Smooth muscle cell (in vitro differentiated cells): ENCODE data around the gene MPP7. TPM values are rescaled to one million over a fixed set of nuclear protein-coding genes. Genes with fewer than 3 reads are reported as not detected.
A peak's percentile ranks its signal among the peaks of the same experiment; 100 is the strongest.

Experiments
- DNase-seq: peaks from one replicate; lab custom pipeline; 2025; ENCODE audit not compliant: unreplicated experiment; lab: John Stamatoyannopoulos, UW
- H2AFZ ChIP-seq: fragments of 200-600 bp; sonication (generic); 2 replicates; pipeline ENCODE4 v1.6.0; 2016; ENCODE audit warnings: antibody characterized with exemption, low read depth, mild to moderate bottlenecking
- H3F3A ChIP-seq: fragments of 200-600 bp; sonication (generic); 2 replicates; pipeline ENCODE4 v1.6.0; 2017; ENCODE audit warnings: antibody characterized with exemption, low read depth
- H3K27ac ChIP-seq: fragments of 200-600 bp; sonication (generic); 2 replicates; pipeline ENCODE4 v1.5.1; 2016; ENCODE audit warnings: low read depth, mild to moderate bottlenecking
- H3K27me3 ChIP-seq: fragments of 200-600 bp; sonication (generic); 2 replicates; pipeline ENCODE4 v1.6.1; 2016; ENCODE audit warnings: low read depth, mild to moderate bottlenecking
- H3K36me3 ChIP-seq: fragments of 200-600 bp; sonication (generic); 2 replicates; pipeline ENCODE4 v1.5.1; 2016; ENCODE audit warnings: low read depth
- H3K4me1 ChIP-seq: fragments of 200-600 bp; sonication (generic); 2 replicates; pipeline ENCODE4 v1.5.1; 2016; ENCODE audit warnings: low read depth
- H3K4me2 ChIP-seq: fragments of 200-600 bp; sonication (generic); 2 replicates; pipeline ENCODE4 v1.6.0; 2016; ENCODE audit warnings: mild to moderate bottlenecking
- H3K4me3 ChIP-seq: fragments of 200-600 bp; sonication (generic); 2 replicates; pipeline ENCODE4 v1.5.1; 2016; ENCODE audit warnings: mild to moderate bottlenecking
- H3K79me2 ChIP-seq: fragments of 200-600 bp; sonication (generic); 2 replicates; pipeline ENCODE4 v1.6.0; 2016; ENCODE audit warnings: low read depth, mild to moderate bottlenecking
- H3K9ac ChIP-seq: fragments of 200-600 bp; sonication (generic); 2 replicates; pipeline ENCODE4 v1.6.0; 2016; ENCODE audit warnings: low read depth
- H3K9me3 ChIP-seq: fragments of 200-600 bp; sonication (generic); replicated peaks from 2 replicates; pipeline ENCODE4 v1.5.1; 2016; ENCODE audit warnings: low read depth
- H4K20me1 ChIP-seq: fragments of 200-600 bp; sonication (generic); 2 replicates; pipeline ENCODE4 v1.6.0; 2016; ENCODE audit warnings: low read depth
- WGBS: methylation state at CpG from one replicate; pipeline ENCODE4 v1.1.7; 2016; ENCODE audit warnings: low lambda C conversion rate; 5-methylcytosine and 5-hydroxymethylcytosine counted together
- polyA plus RNA-seq: library from polyadenylated mRNA; unstranded; fragments of >200 nt; fragmentation: Nextera tagmentation; extraction: Ambion mirVana; gene quantifications from 2 replicates; pipeline ENCODE4 v1.2.1, GENCODE V29; 2016
- total RNA-seq: library from RNA; depleted of rRNA; stranded (reverse); fragments of >200 nt; gene quantifications from 2 replicates; pipeline ENCODE4 v1.2.3, GENCODE V29; 2014
- TF ChIP-seq, protein P1 (sequence below): fragments of 200-600 bp; sonication (generic); IDR thresholded peaks from 2 replicates; pipeline ENCODE4 v1.5.1; 2017; ENCODE audit warnings: borderline replicate concordance, mild to moderate bottlenecking, antibody characterized with exemption; ENCODE audit not compliant: insufficient read depth, poor library complexity, severe bottlenecking

Gene MPP7
- total RNA-seq (3.4 TPM in 2 replicates), polyA plus RNA-seq (0.80 and 3.6 TPM in 2 replicates)

DNA sequence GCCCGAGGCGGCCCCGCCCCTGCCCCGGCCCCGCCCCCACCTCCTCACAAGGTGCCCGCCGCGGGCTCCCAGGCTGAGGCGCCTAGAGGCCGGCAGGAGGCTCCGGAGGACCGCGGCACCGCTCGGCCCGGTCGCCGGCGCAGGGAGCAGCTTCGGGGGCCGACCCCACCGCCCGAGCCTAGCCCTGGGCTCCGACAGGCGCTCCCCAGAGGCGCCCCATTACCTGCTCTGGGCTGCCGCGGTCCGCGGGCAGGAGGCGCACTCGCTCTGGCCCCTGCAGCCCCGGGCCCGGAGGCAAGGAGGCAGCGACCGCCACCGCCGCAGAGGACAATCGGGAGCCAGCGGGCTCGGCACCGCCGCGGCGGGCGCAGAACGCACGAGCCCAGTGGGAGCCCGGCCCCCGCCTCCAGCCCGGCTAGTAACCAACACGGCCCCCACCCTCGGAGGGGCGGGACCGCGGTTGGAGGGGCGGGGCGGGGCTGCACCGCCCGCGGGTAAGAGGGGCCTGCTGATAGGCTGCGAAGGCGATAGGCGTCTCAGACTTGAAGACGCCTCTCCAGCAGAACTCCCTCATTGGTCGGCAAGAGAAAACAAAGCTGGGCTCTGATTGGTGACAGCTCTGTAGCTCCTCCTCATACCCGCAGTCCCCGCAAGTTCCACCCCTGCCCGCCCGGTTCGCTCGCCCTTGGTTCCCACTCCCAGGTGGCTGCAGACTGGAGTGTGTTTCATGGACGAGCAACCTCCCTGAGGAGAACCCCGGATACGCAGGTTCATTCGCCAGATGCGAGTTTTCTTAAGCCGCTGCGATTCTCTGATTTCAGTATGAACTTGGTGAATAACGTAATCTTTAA, at the start of gene MPP7:
TSS of gene MPP7 (minus strand) at position 427 of the 851 bp plus-strand sequence. CDS start 64,460 bp downstream, outside the sequence.
- no peaks in the 10 kb centered on the region for H4K20me1 ChIP-seq
- no peaks in the 10 kb centered on the region for H3F3A ChIP-seq
- H3K36me3 ChIP-seq = no peaks in the 10 kb centered on the region
- peak within 1 kb of the TSS; percentile 96 for H3K4me3 ChIP-seq
- peaks cover 46% of the 10 kb centered on the region for H3K27me3 ChIP-seq
- TF ChIP-seq, protein P1, sequence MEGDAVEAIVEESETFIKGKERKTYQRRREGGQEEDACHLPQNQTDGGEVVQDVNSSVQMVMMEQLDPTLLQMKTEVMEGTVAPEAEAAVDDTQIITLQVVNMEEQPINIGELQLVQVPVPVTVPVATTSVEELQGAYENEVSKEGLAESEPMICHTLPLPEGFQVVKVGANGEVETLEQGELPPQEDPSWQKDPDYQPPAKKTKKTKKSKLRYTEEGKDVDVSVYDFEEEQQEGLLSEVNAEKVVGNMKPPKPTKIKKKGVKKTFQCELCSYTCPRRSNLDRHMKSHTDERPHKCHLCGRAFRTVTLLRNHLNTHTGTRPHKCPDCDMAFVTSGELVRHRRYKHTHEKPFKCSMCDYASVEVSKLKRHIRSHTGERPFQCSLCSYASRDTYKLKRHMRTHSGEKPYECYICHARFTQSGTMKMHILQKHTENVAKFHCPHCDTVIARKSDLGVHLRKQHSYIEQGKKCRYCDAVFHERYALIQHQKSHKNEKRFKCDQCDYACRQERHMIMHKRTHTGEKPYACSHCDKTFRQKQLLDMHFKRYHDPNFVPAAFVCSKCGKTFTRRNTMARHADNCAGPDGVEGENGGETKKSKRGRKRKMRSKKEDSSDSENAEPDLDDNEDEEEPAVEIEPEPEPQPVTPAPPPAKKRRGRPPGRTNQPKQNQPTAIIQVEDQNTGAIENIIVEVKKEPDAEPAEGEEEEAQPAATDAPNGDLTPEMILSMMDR = peak; percentile 30
- peak within 1 kb of the TSS; percentile 94 for H3K4me2 ChIP-seq
- peak within 1 kb of the TSS; percentile 37 for H3K27ac ChIP-seq
- no peaks in the 10 kb centered on the region for H3K79me2 ChIP-seq
- peak within 1 kb of the TSS; percentile 95 for H2AFZ ChIP-seq
- under 1% methylated on average over 46 of the region's 80 CpGs for WGBS
- peak; percentile 65 for DNase-seq
- H3K9me3 ChIP-seq = no peaks in the 10 kb centered on the region
- H3K4me1 ChIP-seq = no peaks in the 10 kb centered on the region
- H3K9ac ChIP-seq = peak within 1 kb of the TSS; percentile 79

DNA sequence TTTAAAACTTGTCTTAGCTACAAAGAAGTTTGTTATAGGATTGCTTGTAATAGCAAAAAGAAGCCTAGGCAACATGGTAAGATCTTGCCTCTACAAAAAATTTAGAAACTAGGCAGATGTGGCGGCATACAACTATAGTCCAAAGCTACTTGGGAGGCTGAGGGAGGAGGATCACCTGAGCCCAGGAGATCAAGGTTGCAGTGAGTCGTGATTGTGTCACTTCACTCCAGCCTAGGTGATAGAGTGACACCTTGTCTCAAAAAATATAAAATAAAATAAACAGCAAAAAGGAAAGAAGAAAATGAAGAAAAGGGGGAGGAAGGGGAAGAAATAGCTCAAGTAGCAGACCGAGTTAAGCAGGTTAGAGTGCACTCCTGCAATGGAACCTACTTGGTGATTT, 47.0 kb upstream of the MPP7 start:
- no peaks in the 10 kb centered on the region for H3K4me1 ChIP-seq
- DNase-seq = no peak
- H2AFZ ChIP-seq = no peak overlapping the region
- no peaks in the 10 kb centered on the region for H3F3A ChIP-seq
- peaks cover 2% of the 10 kb centered on the region for H3K27me3 ChIP-seq
- H4K20me1 ChIP-seq = no peaks in the 10 kb centered on the region
- H3K27ac ChIP-seq = no peak overlapping the region
- no peak overlapping the region for H3K4me2 ChIP-seq
- 59% methylated on average over 3 of the region's 3 CpGs for WGBS
- H3K4me3 ChIP-seq = no peak overlapping the region
- no peaks in the 10 kb centered on the region for H3K36me3 ChIP-seq
- H3K9me3 ChIP-seq = no peaks in the 10 kb centered on the region
- no peaks in the 10 kb centered on the region for H3K79me2 ChIP-seq
- H3K9ac ChIP-seq = no peak overlapping the region
- TF ChIP-seq, protein P1 = no peak

DNA sequence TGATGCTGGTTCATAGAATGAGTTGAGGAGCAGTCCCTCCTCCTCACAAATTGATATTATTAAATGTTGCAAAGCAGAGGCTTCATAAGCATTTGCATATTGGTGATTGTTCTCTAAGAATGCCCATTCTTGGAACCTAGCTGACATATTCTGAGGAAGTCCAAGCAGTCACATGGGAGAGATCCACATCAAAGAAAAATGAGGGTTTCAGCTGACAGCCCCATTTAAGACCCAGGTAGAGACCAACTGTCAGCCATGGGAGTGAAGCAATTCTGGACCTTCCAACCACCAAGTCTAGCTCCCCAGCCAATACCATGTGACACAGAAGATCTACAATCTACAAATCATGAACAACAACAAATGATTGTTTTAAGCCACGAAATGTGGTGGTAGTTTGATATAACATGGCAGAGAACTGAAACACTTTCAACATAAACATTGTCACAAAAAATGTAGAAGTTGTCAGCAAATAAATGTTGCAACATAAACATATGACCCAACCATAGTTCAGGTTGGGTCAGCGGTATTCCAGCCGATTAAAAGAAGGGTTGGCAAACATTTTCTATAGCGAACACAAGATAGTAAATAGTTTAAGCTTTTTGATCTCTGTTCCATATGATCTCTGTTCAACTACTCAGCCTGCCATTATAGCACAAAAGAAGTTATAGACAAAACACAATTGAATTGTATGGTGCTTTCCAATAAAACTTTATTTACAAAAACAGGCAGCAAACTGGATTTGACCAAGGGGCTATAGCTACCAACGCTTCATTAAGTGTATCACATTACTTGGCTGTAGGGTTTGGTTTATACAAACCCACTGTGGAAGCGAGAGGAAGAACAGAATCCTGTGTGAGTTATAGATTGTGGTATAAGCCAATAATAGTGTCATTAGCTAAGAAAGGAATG, 41.4 kb upstream of the MPP7 start:
- WGBS = 89% methylated on average over 6 of the region's 6 CpGs
- TF ChIP-seq, protein P1 = no peak
- Histone ChIP-seq H3K36me3 (no peaks in the 10 kb centered on the region), H3K9me3 (no peaks in the 10 kb centered on the region), H3K79me2 (no peaks in the 10 kb centered on the region), H3K27ac (no peak overlapping the region), H4K20me1 (no peaks in the 10 kb centered on the region), H3K4me1 (no peaks in the 10 kb centered on the region), H3K4me2 (no peak overlapping the region), H2AFZ (no peak overlapping the region), H3K9ac (no peak overlapping the region), H3F3A (no peaks in the 10 kb centered on the region), H3K27me3 (no peaks in the 10 kb centered on the region), H3K4me3 (no peak overlapping the region)
- no peak for DNase-seq
